GM10248 (cell line): Measurements from ENCODE around the gene FAM229A.

Source experiments
- CTCF ChIA-PET: fragments of 300-600 bp; sonication (Branson Sonifier 250); formaldehyde crosslinking; extraction: SDS; loops from one replicate; lab custom pipeline; 2021; ENCODE audit warnings: antibody characterized with exemption; lab: Yijun Ruan, JAX
- POLR2A ChIA-PET: fragments of 350-650 bp; sonication (Branson Sonifier 250); formaldehyde crosslinking; extraction: SDS; loops from one replicate; lab custom pipeline; 2020; ENCODE audit warnings: antibody characterized with exemption; lab: Yijun Ruan, JAX
- DNase-seq: peaks from one replicate; pipeline ENCODE4 v3.0.0; 2012; ENCODE audit errors: extremely low spot score
- TF ChIP-seq, protein P1 (sequence below): IDR thresholded peaks from 2 replicates; pipeline ENCODE4 v1.5.1; 2012; ENCODE audit warnings: mild to moderate bottlenecking, low read depth; ENCODE audit errors: extremely low read depth, missing control alignments, control extremely low read depth

Gene FAM229A

DNA sequence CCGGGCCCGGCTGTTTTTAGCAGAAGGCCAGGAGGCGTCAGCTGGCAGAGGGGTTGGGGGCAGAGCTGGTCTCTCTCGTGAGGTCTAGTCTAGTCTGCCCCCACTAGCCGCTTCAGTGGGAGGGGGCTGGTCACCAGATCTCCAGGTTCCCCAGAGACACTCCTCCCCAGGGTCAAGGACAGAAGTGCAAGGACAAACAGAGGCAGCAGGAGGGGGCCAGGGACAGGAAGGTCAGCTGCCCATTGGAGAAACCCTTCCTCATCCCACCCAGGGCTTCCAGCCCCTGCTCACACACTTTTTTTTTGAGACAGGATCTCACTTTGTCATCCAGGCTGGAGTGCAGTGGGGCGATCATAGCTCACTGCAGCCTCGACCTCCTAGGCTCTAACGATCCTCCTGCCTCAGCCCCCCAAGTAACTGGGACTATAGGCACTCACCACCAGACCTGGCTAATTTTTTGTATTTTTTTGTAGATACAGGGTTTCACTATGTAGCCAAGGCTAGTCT lies 10.0 kb downstream of the FAM229A start:
- ChIA-PET CTCF (interaction anchor here (0.8 to 2.5 kb wide), 11 partner anchors 11 to 775 kb away, joined by 3 to 11 read pairs (median 4); partner anchors contain the start of genes FAM229A, MARCKSL1 and TSSK3), POLR2A (interaction anchor here (7.6 kb wide), 1 partner anchor 16 kb away, joined by 62 read pairs; the partner anchor contains the start of gene MARCKSL1)

DNA sequence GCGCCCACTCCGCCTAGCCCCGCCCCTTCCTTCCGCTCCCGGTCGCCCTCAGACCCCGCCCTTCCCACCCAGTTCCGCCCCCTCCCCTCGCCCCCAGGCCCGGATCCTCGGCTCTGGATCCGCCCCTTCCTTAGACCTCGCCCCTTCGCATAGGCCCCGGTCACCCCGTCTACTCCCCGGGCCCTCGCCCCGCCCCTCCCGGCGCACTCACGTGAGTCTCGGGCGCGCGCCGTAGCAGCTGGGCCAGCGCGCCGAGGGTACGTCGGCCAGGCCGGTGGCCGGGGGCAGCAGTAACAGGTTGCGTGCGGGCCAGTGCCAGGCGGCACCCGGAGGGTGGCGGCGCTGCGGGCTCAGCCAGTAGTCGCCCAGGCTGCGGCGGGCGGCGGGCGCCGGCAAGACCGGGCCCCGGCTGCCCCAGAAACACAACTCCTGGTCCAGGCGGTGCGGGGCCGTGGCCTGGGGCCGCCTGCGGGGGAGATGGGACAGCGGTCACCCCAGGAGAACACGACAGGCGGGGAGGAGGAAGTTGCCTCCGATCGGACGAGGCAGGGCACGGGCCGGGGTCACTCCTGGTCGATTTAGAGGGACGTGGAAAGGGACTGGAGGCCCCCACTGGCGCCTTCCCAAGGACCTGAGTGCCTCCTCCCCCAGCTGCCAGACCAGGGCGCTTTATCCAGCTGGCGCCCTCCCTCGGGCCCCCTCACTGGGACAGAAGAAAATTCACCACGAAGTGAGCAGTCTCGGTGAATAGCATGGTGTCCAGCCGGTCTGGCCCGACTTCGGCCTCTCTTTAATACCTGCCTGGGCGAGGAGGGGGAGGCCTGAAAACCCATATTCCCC lies 10.7 kb downstream of the FAM229A start:
- TF ChIP-seq, protein P1, sequence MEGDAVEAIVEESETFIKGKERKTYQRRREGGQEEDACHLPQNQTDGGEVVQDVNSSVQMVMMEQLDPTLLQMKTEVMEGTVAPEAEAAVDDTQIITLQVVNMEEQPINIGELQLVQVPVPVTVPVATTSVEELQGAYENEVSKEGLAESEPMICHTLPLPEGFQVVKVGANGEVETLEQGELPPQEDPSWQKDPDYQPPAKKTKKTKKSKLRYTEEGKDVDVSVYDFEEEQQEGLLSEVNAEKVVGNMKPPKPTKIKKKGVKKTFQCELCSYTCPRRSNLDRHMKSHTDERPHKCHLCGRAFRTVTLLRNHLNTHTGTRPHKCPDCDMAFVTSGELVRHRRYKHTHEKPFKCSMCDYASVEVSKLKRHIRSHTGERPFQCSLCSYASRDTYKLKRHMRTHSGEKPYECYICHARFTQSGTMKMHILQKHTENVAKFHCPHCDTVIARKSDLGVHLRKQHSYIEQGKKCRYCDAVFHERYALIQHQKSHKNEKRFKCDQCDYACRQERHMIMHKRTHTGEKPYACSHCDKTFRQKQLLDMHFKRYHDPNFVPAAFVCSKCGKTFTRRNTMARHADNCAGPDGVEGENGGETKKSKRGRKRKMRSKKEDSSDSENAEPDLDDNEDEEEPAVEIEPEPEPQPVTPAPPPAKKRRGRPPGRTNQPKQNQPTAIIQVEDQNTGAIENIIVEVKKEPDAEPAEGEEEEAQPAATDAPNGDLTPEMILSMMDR, result no peak
- peak; percentile 99 for DNase-seq
- POLR2A ChIA-PET, result interaction anchor here (1.0 to 7.6 kb wide), 2 partner anchors 15 to 17 kb away, joined by 3 to 62 read pairs; partner anchors contain the start of gene MARCKSL1
- CTCF ChIA-PET, result interaction anchor here (0.8 to 1.9 kb wide), 9 partner anchors 11 to 776 kb away, joined by 3 to 7 read pairs (median 3); no protein-coding TSS in a partner anchor

More for the DNA sequence above, 10.0 kb downstream of the FAM229A start:
- TF ChIP-seq, protein P1, result no peak
- no peak for DNase-seq

DNA sequence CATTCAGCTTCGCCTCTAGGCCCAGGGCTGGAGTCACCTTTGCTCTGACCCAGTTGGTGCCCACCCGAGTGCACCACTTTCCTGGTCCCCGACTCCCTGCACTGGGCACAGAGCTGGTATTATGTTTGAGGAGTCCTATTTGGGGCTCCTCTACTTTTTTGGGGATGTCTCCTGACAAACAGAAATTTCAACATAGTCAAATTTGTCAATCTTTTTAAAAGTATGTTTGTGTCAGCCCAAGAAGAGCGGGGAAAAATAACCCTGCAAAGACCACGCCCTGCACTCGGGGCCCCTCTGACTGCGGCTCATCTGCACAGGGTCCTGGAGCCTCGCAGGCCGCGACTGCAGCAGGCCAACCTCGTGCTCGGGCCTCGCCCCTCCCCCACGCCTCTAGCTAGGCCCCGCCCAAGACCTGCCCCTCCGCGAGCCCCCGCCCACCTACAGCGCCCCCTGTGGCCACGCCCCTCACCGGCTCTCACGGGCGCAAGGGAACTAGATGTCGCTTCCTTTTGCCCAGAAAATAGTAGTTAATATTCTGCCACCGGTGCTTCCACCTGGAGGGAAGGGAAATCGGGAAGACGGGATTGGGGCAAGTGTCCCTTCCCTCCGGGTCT lies 11.4 kb downstream of the FAM229A start:
- ChIA-PET CTCF (interaction anchor here (1.0 to 1.6 kb wide), 4 partner anchors 14 to 111 kb away, joined by 3 to 7 read pairs (median 4); no protein-coding TSS in a partner anchor), POLR2A (interaction anchor here (1.0 to 7.6 kb wide), 2 partner anchors 15 to 17 kb away, joined by 3 to 62 read pairs; partner anchors contain the start of gene MARCKSL1)
- DNase-seq, result peak; percentile 87
- TF ChIP-seq, protein P1, result peak; percentile 46

DNA sequence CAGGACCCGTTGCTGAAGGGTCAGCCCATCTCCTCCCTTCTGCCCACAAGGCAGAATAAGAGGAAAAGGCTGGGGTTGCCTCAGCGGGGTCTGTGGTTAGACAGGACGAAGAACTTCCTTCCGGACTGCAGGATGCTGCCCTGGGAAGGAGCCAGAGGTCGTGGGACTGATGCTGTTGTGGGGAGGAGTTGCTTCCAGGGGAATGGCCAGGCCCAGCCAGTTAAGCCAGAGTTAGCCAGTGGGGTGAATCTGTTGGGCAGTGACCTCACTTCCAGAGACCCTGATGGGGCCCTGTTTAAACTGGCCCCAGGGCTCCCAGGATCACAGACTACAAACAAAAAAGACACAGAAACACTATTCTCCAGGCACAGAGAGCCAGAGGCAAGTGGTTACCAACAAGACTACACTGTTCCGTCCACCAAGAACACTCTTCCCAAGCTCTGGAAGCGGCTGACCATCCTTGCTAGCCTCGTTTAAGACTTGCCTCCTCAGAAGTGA lies 13.0 kb downstream of the FAM229A start:
- POLR2A ChIA-PET, result interaction anchor here (1.1 to 7.6 kb wide), 2 partner anchors 13 to 16 kb away, joined by 3 to 62 read pairs; partner anchors contain the start of gene MARCKSL1
- CTCF ChIA-PET, result interaction anchor here (1.6 kb wide), 1 partner anchor 12 kb away, joined by 5 read pairs; no protein-coding TSS in a partner anchor
- TF ChIP-seq, protein P1, result no peak
- no peak for DNase-seq

DNA sequence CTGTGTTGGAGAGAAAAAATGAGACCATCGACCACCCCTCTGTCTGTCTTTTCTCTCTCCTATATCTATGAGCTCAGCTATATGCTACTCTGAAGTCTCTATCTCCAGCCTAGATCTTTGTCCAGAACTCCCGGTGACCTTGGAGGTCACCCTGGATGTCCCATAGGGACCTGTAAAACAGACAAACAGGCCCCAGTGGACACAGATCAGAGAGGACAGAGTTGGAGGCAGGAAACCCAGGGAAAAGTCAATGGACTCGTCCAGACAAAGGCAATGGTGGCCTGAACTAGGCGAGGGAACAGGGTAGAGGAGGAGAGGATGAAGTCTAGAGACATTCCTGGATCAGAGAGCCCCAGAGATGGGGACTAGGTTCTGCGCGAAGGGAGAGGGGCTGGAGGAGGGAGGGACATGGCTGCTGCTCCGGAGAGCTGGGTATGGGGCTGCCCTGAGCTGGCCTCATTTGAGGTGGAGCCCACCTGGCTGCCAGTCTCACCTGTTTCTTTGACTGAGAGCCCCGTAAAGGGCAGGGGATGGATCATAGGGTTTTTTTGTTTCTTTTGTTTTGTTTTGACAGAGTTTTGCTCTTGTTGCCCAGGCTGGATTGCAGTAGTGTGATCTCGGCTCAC lies 15.6 kb downstream of the FAM229A start:
- CTCF ChIA-PET, result interaction anchor here (1.2 kb wide), 1 partner anchor 10 kb away, joined by 3 read pairs; no protein-coding TSS in a partner anchor
- POLR2A ChIA-PET, result interaction anchor here (3.3 kb wide), 1 partner anchor 11 kb away, joined by 49 read pairs; the partner anchor contains the start of gene MARCKSL1
- TF ChIP-seq, protein P1, result no peak
- DNase-seq, result no peak
